ENCODE data around the gene RTL1.
A peak's percentile ranks its signal among the peaks of the same experiment; 100 is the strongest.

Gene RTL1

DNA sequence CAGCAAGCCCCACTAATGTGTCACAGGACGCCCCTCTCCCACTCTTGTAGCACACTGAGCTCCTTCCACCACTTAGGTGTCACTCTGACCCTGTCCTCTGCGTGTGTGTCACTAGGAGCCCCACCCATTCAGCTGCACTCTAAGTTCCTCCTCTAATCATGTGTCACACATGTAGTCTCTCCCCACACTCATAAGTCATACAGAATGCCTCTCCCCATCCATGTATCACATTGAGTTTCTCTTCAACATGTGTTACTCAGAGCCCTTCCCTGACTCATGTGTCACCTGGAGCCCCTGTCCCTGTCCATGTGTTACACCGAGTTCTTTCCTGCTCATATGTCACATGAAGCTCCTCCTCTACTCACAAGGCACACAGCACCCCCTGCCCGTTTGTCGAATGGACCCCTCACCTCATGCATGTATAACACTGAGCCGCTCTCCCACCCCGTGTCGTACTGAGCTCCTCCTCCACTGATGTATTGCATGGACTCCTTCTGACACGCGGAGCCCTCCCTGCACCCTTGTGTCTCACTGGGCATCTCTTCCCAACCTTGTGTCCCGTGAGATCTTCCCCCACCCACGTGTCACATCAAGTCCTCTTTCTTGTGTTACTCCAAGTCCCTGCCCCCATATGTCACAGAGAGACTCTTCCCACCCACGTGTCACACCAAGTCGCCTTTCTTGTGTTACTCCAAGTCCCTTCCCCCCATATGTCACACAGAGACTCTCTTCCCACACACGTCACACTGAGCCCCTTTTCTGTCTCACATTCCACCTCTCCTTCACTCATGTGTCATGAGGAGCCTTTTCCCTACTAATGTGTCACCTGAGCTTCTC lies 31.0 kb downstream of the RTL1 start:
- FAIRE-seq (no peak), DNase-seq (ENCODE audit: insufficient read length, low spot score) (peak; percentile 17)
- no peak for TF ChIP-seq POLR2A (IDR thresholded peaks at IDR 0.05; ENCODE audit: low read depth, low read length)

DNA sequence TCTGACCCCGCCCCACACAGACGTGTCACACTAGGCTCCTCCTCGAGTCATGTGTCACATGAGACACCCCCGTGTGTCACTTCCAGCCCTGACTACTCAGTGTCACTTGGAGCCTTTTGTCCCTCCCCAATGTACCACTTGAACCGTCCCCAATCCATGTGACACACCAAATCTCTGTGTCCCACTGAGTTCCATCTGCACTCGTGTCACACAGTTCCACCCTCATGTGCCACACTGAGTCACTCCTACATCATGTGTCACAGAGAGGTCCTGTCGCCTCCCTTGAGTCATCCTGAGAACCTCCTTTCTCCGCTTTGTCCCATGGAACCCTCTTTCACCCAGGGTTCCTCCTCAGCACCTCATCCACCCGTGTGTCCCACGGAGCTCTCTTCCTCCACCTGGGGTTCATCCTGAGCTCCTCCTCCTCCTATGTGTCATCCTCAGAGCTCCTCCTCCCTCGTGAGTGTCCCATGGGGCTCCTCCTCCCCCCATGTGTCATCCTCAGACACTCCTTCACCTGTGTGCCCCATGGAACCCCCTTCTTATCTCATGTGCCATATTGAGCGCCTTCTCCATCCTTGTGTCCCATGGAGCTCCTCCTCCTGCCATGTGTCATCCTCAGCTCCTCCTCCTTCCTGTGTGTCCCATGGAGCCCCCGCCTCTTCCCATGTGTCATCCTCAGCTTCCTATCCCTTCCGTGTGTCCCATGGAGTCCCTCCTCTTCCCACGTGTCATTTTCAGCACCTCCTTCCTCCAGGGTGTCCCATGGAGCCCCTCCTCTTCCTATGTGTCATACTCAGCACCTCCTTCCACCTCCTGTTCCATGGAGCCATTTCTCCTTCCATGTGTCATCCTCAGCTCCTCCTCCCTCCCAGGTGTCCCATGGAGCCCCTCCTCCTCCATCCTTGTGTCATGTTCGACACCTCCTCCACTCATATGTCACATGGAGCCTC lies 32.0 kb downstream of the RTL1 start:
- TF ChIP-seq POLR2A (IDR thresholded peaks at IDR 0.05; ENCODE audit: low read depth, low read length) = no peak
- FAIRE-seq = no peak
- peak; percentile 52 for DNase-seq (ENCODE audit: insufficient read length, low spot score)

DNA sequence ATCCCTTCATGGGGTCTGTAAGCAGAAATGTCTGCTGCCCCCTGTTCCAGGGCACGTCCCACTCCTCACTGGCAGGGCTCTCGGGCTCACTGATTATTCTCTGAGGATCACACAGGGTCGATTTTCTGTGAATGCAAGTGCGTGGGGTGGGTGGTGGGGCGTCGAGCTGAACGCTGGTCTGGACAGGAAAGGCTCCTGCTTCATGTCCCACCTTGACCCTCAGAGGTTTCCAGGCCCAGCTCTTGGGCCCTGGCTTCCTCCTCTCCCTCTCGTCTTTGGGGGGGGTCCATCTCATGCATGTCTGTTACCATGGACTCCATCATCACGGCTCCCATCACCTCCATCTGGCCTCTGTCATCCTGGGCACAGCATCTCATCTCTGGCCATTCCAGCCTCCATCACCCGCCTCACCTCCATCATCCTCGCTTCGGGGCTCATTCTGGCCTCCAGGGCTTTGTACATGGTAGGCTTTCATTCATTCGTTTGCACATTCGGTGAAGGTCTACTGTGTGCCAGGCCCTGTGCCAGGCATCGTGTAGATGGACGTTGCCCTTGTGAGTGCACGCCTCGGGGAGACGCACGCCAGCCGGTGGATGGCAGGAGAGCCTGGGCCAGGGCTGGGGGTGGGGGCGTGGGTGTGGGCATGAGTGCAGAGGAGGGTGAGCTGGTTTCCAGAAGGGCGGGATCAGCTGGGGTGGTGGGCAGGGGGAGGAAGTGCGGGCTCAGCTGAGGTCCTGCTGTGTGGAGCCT lies 34.7 kb downstream of the RTL1 start:
- no peak for TF ChIP-seq POLR2A (IDR thresholded peaks at IDR 0.05; ENCODE audit: low read depth, low read length)
- FAIRE-seq (no peak), DNase-seq (ENCODE audit: insufficient read length, low spot score) (no peak)

DNA sequence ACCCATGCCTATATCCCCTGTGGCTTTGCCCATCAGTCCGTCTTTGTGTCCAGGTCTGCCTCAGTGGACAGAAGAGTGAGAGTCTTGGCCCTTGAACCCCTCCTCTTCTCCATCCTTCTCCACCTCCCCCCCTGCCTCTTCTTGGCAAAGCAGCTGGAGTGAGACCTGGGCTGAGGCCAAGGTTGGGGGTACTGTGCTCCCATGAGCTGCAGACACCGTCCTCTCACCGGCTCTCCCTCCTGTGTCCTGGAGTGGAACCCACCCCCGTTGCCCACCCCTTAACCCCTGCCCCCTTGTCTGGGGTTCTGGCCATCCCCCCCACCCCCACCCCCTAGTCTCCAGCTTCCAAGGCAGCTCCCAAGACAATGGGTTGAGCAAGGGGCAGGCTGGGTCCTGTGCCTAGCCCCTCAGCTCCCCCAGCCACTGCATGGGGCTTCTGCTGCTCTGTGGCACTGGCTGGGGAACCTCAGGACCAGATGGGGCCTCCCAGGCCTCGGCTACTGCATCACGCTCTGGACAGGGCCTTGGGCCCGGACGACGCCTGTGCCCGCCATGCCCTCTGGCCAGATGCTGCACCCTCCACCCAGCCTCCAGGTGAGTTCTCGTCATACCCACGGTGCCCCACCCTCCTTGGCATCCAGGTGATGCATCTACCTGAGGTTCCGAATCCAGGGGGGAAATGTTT lies 35.7 kb downstream of the RTL1 start:
- TF ChIP-seq POLR2A (IDR thresholded peaks at IDR 0.05; ENCODE audit: low read depth, low read length) = no peak
- no peak for FAIRE-seq
- no peak for DNase-seq (ENCODE audit: insufficient read length, low spot score)

DNA sequence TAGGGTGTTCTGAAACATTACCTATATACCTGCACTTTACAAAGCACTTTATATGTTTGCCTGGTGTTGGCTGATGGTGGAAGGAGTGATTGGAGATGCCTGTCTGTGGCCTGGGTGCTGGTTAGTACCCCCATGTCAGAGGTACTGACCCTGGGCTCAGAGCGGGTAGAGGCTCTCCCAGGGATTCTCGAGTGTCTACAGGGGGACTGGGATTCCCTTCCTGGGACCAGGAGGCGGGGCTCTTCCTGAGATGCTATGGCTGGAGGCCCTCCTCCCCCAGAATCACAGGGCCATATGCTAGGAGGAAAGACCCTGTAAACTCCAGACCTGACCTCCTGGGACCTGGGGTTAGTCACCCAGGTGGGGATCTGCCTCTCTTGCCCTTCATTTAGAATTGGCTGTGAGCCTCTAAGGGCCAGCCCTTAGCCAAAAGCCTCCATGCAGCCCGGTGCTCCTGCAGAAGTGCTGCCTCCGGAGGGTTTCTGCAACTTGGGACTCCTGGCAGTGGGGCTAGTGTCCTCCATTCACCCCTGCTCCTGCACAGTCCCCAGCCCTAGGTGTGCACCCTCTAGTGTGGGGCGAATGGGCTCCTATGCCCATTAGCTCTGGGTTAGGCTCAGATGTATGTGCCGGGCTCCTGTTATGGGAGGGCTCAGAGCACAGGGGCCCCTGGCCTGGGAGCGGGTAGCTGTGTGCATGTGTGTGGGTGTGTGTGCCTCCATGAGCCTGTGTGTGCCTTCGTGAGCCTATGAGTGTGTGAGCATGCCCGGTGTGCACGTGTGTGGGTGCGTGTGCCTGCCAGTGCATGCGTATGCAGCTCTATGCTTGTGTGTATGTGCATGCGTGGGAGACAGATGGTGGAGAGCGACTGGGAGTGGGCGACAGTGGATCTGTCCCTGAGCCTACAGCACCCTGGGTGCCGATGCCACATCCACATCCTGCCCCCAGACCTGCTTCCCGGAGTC lies 36.6 kb downstream of the RTL1 start:
- no peak for TF ChIP-seq POLR2A (IDR thresholded peaks at IDR 0.05; ENCODE audit: low read depth, low read length)
- DNase-seq (ENCODE audit: insufficient read length, low spot score) (no peak), FAIRE-seq (no peak)

DNA sequence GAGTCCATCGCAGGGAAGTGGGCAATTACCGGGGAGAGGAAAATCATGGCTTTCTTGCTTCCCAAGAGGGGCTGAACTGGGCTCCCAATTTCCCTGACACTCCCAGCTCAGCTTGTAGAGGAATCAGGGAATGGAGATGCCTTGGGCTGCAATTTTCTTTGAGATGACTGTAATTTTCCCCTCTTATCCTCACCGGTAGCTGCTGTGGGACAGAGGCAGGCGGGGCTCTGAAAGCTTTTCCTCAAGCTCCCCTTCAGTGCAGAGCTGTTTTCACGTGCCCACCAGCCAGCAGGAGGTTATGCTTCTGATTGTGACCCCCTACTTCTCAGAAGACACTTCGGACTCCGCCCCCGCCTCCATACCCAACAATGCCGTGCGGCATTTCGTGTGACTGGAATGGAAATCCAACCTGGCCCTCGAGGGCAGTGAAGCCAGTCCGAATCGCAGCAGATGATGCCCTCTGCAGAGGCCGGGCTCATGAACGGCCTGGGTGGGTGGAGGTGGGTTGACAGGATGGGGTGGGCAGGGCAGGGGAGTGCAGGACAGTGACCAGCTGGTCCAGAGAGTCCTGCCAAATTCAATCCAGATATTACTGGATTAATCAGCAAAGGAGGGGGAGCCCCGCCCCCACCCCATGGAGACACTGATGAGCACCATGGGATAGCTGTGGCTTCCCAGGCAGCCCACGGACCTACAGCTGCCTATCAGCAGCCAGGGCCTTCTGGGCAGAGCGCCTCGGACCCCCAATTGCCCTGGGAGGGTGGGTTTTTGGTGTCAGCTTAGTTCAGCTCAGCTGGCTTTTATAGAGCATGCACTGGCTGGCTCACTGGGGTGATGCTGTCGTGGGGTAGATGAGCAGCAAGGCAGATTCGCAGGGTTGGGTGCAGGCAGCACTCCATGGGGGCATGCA lies 37.6 kb downstream of the RTL1 start:
- TF ChIP-seq POLR2A (IDR thresholded peaks at IDR 0.05; ENCODE audit: low read depth, low read length) = no peak
- FAIRE-seq = no peak

DNA sequence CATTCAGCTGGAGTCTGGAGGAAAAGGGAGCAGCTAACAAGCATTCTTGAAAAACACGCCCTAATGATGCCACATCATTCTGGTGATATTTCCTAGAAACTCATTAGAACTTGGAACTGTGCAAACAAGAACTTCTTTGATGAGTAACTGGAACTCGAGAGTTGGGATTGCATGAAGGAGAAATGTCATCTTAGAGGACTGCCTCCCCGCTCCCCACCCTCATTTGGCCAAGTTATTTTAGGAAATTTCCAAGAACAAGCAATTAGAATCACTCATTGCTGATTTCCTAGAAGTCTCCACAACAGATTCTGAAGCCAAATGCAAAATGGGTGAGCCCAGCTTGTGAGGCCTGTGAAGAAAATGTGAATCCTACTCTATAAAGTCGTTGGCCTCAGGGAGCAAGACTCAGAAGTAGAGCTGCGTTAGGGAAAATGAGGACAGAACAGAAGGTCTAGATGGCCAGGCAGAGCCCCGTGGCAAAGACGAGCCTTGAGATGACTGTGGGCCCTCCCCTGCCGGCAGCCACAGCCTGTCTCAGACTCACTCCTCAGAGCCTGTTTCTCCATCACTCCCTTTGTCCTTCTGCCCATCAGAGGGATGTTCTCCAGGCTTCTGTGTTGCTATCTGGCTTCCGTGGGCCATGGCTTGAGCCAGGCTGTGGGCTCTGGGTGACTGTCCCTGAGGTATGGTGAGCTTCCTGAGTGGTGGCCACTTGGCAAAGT lies 38.4 kb downstream of the RTL1 start:
- FAIRE-seq = no peak
- no peak for DNase-seq (ENCODE audit: insufficient read length, low spot score)
- TF ChIP-seq POLR2A (IDR thresholded peaks at IDR 0.05; ENCODE audit: low read depth, low read length) = no peak

More for the DNA sequence above, 37.6 kb downstream of the RTL1 start:
- DNase-seq (ENCODE audit: insufficient read length, low spot score) = no peak

DNA sequence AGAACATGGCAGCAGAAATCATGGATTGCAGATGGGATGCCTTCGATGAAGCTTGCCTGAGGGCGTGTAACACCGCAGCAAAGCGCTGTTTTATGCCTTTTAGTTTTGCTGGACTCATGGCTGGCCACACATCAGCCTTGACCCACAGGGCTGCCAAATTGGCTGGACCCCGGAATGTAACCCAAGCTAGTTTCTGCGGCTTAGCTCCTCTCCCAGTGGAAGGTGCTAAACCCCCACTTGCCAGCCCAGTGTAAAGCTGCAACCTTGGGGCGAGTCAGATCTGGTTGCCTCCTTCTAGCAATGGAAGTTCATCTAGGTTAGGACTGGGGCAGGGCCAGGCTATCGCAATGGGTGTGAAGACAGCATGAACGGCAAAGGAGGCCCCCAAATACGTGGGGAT lies 39.3 kb downstream of the RTL1 start:
- FAIRE-seq (no peak), DNase-seq (ENCODE audit: insufficient read length, low spot score) (no peak)
- TF ChIP-seq POLR2A (IDR thresholded peaks at IDR 0.05; ENCODE audit: low read depth, low read length) = no peak

DNA sequence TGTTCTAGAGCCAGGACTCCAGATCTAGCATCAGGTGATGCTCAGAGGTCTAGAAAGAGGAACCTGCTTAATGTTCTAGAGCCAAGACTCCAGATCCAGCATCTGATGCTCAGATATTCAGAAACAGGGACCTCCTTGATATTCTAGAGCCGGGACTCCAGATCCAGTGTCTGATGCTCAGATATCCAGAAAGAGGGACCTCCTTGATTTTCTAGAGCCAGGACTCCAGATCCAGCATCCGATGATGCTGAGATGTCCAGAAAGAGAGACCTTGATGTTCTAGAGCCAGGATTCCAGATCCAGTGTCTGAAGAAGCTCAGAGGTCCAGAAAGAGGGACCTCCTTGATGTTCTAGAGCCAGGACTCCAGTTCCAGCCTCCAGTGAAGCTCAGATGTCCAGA lies 40.7 kb downstream of the RTL1 start:
- TF ChIP-seq POLR2A (IDR thresholded peaks at IDR 0.05; ENCODE audit: low read depth, low read length) = no peak
- FAIRE-seq (no peak), DNase-seq (ENCODE audit: insufficient read length, low spot score) (no peak)

DNA sequence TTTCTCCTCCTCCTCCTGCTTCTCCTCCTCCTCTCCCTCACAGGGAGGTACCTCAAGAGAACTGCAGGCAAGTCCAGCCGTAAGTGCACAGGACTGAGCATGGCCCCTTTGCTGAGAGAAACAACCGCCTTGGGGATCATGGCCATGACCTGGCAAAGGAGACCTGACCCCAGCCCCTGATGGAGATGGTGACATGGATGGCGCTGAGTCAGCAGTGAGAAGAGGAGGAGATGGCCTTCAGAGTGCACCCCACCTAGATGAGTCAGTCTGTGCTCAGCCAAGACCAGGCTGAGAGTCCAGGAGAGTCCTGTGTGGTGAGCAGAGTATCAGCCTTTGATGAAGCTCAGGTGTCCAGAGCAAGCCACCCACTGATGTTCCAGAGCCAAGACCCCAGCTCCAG lies 41.2 kb downstream of the RTL1 start:
- DNase-seq (ENCODE audit: insufficient read length, low spot score) (no peak), FAIRE-seq (no peak)
- TF ChIP-seq POLR2A (IDR thresholded peaks at IDR 0.05; ENCODE audit: low read depth, low read length) = no peak

DNA sequence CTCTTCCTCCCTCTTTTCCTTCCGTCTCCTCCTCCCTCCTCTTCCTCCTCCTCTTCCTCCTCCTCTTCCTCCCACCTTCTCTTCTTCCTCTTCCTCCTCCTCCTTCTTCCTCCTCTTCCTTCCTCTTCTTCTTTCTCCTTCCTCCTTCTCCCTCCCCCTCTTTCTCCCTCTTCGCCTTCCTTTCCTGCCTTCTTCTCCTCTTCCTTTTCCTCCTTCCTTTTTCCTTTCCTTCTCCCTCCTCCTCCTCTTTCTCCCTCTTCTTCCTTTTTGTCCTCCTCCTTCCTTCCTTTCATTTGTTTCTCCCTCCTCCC lies 41.6 kb downstream of the RTL1 start:
- DNase-seq (ENCODE audit: insufficient read length, low spot score) (no peak), FAIRE-seq (no peak)
- TF ChIP-seq POLR2A (IDR thresholded peaks at IDR 0.05; ENCODE audit: low read depth, low read length) = no peak

Data from H54 (cell line).